GM19468 (cell line): Measurements from ENCODE around the gene SUPT3H.

ENCODE experiments used
- ATAC-seq: cut with Tn5 transposase; IDR thresholded peaks from one replicate; pipeline ENCODE4 v1.9.1; 2021; ENCODE audit warnings: mild to moderate bottlenecking, moderate library complexity, moderate number of reproducible peaks; ENCODE audit not compliant: unreplicated experiment; ENCODE audit errors: extremely low read depth

Gene SUPT3H

DNA sequence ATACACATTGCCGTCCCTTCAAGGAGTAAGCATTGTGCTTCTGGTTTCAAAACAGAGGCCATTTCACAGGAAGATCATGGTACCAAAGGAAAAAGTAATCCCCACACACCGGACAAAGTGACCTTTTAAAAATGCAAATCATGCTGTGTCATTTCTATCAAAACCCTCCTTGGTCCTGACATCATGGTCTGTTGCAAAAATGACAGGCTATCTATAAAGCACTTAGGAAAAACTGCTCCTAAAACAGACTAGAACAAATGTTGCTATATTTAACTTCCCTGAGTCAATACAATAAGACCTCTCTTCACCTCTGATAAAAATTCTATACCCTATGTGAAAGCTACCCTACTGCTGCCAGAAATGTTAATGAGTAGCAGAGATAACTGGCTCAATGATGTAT, 403.2 kb downstream of the SUPT3H start:
- no peak for ATAC-seq

DNA sequence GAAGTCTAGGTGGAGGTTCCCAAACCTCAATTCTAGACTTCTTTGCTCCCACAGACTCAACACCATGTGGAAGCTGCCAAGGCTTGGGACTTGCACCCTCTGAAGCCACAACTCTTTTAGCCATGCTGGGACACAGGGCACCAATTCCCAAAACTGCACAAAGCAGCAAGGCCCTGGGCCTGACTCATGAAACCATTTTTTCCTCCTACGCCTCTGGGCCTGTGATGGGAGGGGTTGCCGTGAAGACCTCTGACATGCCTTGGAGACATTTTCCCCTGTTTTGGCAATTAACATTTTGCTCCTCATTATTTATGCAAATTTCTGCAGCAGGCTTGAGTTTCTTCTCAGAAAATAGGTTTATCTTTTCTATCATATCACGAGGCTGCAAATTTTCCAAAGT, 405.0 kb downstream of the SUPT3H start:
- no peak for ATAC-seq

DNA sequence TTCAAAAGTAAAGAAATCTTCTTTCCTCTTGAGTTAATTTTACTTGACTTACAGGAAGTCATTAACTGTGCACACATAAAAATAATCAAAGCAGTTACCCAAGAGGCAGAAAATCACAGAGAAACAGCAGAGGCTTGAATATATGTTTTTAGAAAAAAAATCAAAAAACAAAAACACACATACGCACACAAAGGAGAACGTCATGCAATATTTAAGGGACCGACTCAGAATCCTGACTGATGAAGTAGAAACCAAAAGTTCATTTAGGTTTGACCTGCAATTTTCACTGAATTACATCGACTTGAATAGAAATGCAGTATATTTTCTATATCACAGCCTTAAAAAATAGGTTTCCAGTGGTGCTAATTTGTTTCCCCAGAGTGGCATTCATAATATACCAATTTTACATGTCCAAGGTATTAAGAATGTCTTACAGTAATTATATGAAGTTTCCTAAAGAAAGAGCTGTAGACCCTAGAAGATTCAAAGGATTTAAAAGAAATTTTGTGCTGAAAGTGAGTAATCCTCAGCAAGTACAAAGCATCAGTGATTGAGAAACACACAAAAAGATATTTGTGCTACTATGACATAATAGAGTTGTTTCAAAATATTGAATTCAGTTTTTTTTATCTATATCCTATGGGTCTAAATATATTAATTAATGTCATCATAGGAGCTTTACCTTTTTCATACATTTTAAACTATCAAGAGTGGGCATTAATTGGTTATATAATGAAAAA, 408.1 kb downstream of the SUPT3H start:
- ATAC-seq = no peak

DNA sequence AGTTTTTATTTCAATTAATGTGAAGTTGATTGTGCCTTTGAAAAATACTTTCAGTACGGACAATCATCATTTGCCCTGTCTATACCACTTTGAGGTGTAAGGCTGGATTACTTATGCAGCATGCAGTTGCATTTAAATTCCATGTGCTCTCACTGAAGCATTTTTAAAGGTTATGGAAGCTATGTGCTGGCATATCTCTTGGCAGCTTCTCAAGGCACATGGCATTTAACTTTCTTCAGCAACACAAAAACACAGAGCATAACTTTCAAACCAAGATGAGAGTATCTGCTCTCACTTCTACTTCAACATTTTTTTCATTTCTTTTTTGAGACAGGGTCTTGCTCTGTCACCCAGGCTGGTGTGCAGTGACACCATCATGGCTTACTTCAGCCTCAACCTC, 410.3 kb downstream of the SUPT3H start:
- ATAC-seq = no peak

DNA sequence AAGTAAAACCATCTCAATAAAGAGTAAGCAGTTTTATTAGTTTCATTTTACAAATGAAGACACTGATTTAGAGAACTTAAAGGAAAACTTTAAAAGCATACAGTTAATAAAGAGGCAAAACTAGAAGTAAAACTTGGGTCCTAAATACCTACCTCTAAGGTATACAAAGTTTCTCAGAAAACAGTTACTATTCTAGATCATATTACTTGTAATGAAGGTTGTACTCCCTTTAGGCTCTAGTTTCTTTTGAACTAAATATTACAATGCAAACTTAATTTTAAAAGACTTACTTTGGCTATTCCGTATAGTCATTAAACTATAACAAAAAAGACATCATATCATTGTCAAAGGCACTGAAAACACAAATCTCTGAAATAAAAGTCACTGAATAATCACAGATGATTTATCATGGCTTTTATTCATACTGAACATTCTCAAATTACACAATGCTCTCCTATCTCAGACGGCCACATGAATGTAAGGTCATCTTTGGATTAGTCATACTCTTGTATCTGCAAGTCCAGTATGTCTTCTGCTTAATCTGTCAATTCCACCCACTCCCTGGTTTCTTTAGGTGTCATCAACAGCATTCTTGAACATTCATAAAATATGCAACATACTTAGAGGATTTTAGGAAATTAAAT, 411.2 kb downstream of the SUPT3H start:
- ATAC-seq = no peak

DNA sequence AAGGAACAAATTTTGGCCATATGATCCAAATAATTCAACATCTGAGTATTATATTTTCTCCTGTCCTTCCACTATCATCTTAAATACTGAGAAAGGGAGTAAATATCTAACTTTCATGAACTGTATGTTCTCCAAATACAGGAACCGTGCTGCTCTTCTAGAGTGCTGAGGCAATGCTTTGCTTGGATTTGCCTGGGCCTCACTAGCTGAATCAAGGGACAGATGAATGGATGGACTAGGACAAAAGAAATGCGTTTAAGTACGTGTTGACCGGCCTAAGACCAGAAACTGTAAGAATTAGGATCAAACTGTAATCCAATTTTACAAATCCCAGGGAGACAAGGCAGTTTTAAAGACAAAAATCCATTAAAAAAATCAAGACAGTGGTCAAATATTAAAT, 412.0 kb downstream of the SUPT3H start:
- no peak for ATAC-seq

DNA sequence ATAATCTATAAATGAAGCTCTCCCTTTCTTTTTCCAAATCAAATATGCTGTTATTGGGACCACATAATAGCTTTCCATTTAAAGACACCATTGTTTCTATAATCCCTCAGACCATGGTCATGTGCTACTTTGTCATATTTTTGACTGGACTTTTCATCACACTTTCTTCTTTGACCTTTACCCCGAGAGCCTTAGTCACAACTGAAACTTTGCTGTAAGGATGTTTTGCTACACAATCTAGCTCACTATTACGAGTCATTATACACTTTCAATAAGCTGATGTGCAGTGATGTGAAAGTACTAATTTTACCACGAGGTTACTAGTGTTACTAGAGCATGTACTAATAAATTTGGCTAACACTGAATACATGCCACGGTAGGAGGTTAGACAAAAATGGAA, 416.8 kb downstream of the SUPT3H start:
- ATAC-seq = no peak

DNA sequence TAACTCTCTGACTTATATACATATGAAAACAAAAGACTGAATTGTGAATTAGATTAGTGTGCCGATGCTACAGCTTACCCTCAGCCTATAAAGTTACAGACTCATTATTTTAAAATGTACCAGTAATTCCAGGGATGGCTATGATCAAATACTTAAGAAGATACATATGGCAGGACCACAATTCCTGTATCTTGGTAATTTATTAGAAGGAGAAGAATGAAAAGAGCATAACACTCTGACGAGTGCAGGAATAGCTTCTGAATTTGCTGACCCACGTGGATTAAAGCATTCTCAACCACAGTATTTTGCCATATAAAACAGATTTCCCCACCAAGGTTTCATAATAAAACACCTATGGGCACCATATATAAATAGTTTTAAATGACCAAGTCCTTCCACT, 418.1 kb downstream of the SUPT3H start:
- ATAC-seq = no peak

DNA sequence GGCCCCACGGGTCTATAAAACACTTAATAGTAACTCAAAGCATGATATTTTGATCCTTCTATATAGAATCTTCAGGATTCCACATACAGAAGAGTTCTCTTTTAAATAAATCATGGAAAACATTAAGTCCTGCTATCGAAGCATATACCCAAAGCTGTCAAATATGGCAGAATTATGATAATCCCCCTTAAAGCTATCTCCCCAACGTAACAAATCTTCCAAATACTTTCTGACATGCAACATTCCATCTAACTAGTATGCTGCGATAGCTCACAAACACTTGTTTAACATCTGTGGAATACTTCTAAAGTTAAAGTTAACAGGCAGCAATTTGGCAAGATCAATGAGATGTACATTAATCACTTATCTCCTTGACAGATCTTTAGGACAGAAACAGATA, 420.6 kb downstream of the SUPT3H start:
- no peak for ATAC-seq

DNA sequence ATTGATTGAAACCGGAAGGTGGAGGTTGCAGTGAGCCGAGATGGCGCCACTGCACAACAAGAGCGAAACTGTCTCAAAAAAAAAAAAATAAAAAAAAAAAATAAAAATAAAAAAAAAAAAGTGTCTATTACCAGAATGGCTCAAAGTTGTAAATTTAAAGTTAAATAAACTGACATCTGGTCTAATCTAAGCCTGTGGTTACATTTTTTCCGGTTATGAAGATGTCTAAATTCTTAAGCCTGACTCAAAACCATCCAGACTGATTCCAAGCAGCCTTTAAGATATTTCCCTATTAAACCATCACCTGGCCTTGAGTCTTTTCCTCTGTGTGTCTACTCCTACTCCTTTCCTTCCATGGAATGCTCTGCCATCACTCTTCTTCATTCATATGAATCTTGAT, 421.3 kb downstream of the SUPT3H start:
- no peak for ATAC-seq

DNA sequence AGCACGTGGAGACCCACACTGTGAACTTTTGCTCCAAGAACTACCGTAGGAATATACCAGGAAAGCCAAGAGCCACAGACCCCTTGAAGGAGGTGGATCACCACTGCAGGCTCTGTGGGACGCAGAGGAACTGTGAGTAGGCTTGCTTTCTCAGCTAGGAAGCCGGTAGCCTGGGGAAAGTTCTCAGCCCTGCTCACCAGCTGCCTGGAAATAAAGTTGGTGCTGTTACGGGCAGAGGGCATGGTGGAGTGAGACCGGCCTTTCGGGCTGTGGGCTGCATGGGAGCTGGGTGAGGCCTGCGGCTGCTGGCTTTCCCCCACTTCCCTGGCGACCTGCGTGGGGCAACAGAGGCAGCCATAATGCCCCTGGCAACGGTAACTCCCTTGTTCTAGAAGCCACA, 422.6 kb downstream of the SUPT3H start:
- ATAC-seq = no peak

DNA sequence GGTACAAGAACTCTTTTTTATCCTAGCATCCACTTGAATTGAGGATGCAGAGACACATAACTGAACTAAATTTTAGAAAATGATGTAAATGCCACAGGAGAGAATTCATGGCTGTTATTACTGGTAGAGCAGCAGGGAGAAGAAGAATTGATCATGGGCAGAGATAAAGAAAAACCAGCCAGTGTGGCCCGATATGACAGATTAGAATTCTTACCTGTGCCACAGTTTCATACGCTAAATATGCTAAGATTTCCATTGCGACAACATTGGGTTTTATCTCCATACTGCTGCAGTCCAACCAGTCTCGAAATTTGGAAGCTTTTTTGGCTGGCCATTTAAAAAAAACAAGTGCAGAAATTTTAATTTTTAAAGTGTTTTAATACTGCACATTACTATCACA, 423.5 kb downstream of the SUPT3H start:
- no peak for ATAC-seq

DNA sequence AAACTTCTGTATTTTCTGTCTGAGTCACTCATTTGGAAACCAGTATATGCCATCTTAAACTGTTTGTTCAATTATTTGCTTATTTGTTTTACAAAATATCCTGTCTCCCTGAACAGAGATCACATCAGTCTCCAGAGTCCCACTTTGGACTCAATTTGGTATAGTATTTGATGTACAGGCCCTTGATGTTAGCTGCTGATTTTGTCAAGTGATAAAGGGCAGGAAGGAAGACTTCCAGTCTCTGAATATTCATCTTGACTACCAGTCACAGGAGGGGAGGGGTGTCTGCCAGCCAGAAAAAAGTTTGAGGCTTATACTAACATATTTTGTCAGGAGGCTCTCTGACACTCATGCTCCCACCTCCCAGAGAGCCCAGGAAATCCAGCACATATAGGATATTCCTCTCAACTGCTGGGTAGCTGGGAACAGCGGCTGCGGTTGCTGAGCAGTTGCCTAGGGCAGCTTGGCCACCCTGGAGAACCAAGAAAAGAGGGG, 426.4 kb downstream of the SUPT3H start:
- ATAC-seq = no peak

DNA sequence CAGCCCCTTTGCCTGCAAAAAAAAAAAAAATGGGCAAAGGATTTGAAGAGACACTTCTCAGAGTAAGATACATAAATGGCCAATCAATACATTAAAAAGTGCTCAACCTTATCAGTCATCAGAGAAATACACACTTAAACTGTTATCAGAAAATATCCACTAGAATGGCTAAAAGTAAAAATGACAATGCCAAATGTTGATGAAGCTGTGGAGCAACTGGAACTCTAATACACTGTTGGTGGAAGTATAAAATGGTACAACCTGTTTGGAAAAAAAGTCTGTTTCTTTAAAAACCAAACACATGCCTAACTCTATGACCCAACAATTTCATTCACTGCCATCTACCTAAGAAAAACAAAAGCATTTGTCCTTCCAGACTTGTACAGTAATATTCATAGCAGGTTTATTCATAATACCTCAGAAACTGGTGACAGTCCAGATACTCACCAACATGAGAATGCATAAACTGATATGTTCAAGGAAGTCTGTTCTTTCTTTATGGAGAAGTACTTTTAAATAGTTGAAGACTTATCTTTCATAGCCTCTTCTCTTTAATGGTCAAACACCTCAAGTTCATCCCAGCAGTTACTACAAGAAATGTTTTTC, 428.0 kb downstream of the SUPT3H start:
- no peak for ATAC-seq

DNA sequence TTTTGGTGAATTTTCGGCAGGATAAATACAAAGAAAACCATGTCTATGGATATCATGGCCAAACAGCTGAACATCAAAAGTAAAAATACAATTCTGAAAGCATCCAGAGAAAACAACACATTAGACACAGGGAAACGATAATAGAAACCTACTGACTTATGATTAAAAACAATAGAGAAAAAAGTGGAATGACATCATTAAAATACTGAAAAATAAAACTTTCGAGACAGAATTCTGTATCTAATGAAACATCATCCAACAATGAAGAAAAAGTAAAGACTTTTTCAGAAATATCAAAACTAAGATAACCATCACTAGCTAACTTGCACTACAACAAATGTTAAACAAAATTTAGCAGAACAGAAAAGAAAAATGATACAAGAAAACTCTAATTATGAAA, 434.2 kb downstream of the SUPT3H start:
- no peak for ATAC-seq

DNA sequence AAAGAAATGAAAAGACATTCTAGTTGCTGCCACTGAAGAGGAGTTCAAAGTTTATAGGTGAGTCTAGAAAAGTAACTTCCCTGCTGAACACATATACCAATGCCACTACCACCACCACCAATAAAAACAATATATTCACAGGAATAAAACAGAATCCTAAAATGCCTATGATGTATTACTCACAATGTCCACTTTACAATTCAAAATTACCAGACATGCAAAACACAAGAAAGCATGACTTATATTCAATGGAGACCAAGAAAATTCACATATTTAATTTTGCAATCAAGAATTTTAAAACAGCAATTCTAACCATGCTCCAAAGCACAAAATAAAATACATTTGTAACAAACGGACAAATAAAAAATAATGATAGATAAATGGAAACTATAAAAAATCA, 434.9 kb downstream of the SUPT3H start:
- ATAC-seq = no peak

DNA sequence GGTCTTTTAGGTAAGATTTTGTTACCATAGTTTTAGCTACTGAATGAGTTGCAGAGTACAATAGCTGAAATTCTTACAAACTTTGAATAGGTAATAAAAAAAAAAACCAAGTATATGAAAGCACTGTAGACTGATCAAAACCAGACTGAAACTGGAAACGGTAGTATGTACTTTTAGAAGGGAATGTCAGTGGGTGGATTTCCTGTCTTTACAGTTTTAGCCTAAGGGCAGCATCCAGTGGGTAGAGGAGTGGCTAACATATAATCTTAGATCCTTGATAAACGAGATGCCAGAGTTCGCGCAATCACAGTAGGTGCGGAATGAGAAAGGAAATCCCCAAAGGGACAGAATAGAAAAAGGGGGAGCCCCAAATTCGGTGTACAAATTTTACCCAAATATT, 435.5 kb downstream of the SUPT3H start:
- ATAC-seq = no peak

DNA sequence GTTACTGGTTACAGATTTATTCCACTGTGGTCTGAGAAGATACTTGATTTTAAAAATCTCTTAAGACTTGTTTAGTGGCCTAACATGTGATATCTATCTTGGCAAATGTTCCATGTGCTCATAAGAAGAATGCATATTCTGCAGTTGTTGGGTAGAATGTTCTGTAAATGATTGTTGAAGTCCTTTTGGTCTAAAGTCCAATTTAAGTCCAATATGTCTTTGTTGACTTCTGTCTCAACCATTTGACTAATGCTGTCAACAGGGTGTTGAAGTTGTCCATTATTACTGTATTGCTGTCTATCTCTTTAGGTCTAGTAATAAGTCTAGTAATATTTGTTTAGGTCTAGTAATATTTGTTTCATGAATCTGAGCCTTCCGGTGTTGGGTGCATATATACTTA, 437.4 kb downstream of the SUPT3H start:
- no peak for ATAC-seq

DNA sequence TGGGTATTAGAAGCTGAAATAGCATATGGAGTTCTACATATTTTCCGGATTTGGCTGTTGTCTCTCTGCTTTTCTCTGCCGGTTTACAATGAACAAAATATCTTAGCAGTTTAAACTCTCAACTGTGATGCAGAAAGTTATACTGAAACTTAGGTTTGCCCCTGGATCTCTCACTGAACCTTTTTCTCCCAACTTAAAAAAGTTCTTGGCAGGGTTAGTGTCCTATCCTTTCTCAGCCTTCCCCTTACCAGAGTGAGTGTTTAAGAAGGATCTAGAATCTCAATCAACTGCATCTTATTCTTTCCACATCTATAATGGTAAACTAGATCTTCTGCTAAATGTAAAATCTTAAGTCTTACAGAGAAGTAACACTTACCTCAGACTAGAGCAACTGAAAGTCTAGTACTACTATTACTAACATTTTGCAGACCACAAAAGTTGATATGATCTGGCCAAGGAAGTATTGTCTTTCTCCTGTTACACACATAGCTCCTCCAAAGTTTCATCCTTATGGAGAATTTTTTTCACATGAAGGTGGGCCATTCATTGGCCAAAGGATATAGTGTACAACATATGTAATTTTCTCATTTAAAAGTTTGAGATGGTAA, 441.9 kb downstream of the SUPT3H start:
- no peak for ATAC-seq

DNA sequence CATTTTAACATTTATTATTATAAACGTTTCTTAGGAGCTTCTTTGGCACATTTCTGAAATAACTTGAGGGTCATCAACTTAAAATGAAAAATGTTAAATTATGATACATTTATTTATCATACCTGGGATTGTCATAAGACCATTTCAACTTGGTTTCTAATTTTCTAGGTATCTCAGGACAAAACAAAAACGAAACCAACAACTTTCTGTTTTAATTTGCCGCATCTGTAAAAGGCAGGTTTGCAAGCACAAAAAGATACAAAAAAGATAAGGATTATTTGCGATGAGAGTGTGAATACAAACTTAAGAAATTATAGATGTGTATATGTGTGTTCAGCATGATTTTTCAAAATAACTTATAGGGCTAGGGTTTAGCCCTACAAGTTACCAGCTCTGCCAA, 444.6 kb downstream of the SUPT3H start:
- no peak for ATAC-seq

DNA sequence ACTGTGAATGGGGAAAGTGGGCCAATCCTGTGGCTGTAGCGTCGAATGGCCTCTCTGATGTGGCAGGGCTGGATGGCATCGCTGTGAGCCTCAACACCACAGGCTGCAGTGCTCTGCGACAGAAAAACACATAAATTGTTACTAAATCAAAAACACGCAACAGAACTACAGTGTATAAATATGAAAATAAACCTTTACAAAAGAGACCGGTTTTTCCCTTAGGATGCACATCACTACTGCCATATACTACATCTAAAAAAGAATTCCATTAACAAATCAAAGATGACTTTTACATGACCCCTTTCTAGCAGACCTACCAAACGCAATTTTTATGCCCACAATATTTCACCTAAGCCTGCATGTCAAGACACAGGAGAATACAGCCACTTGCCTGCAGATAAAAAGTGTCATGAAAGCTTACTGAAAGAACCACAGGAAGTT, 445.1 kb downstream of the SUPT3H start:
- no peak for ATAC-seq
